AG09309 (cell line): ENCODE results near the gene CEP112.

ENCODE experiments used
- DNase-seq: peaks from one replicate; pipeline ENCODE4 v3.0.0-alpha.2; 2010; ENCODE audit warnings: low read depth
- H3K4me3 ChIP-seq: 2 replicates; pipeline ENCODE4 v1.5.1; 2011; ENCODE audit warnings: mild to moderate bottlenecking, low read depth, low read length, moderate library complexity; ENCODE audit not compliant: control insufficient read depth
- CTCF ChIP-seq: IDR thresholded peaks from 2 replicates; pipeline ENCODE4 v1.5.1; 2011; ENCODE audit warnings: mild to moderate bottlenecking, low read depth, low read length, inconsistent platforms; ENCODE audit not compliant: insufficient read depth, control insufficient read depth; ENCODE audit errors: missing control alignments

The CEP112 gene

GRCh38 chr17:65667656-65668055 is 524.3 kb downstream of the CEP112 start:
- TF ChIP-seq CTCF: no peak
- DNase-seq: no peak
- H3K4me3 ChIP-seq: no peak overlapping the region

- no peak overlapping the region for H3K4me3 ChIP-seq
- no peak for TF ChIP-seq CTCF
- no peak for DNase-seq
These were observed 525.0 kb downstream of the CEP112 start for GRCh38 chr17:65666876-65667321.

GRCh38 chr17:65665966-65666365 is 526.0 kb downstream of the CEP112 start:
- TF ChIP-seq CTCF: no peak
- H3K4me3 ChIP-seq: no peak overlapping the region
- DNase-seq: no peak

GRCh38 chr17:65664696-65665095 is 527.2 kb downstream of the CEP112 start:
- no peak for TF ChIP-seq CTCF
- no peak overlapping the region for H3K4me3 ChIP-seq

GRCh38 chr17:65664266-65664665 is 527.7 kb downstream of the CEP112 start:
- no peak for TF ChIP-seq CTCF
- no peak for DNase-seq
- no peak overlapping the region for H3K4me3 ChIP-seq

More at GRCh38 chr17:65664696-65665095, 527.2 kb downstream of the CEP112 start:
- DNase-seq: no peak

GRCh38 chr17:65662196-65662595 is 529.7 kb downstream of the CEP112 start:
- no peak for TF ChIP-seq CTCF
- H3K4me3 ChIP-seq: no peak overlapping the region
- peak; percentile 55 for DNase-seq

GRCh38 chr17:65660947-65661346 is 531.0 kb downstream of the CEP112 start:
- no peak for DNase-seq
- no peak for TF ChIP-seq CTCF
- no peak overlapping the region for H3K4me3 ChIP-seq
